ENCODE measurements around the gene FAM174C.

Gene FAM174C

DNA sequence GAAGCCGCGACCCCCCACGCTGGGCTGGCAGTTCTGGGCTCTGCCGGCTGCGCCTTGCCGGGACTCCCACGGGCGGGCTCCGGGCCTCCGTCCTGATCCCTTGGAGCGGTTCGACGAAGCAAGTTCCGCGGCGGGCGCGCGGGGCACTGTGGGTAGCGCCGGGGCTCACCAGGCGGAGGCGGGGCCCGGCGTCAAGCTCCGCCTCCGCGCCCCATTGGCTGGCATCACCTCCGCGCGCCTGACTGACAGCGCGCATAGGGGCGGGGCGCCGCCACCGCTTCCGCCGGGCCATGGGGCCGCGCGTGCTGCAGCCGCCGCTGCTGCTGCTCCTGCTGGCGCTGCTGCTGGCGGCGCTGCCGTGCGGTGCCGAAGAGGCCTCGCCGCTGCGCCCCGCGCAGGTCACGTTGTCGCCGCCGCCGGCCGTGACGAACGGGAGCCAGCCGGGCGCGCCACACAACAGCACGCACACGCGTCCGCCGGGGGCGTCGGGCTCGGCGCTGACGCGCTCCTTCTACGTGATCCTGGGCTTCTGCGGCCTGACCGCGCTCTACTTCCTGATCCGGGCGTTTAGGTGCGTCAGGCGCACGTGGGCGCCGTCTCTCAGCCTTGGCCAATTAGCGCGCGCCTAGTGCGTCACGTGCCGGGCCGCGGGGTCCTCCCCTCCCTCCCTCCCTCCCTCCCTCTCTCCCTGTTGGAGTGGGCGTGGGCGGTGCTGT, at the start of gene FAM174C:
Gene FAM174C, plus strand, starts transcription at position 271 of the 716 bp plus-strand sequence. Its CDS starts 20 bp downstream, at position 291.
- DNase-seq: peak; percentile 87

DNA sequence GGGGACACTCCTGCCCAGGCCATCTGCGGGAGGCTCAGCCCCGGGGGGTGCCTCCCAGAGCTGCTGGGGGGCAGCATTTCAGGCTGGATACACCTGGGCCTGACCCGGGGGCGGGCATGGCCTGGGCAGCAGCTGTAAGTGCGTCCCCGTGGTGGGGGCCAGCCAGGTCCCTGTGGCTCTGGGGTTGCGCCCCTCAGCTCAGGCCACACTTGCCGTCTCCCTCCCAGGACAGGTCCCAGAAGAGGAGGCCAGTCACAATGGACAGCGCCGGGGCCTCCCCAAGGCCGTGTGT, 49.2 kb upstream of the FAM174C start:
- no peak for DNase-seq

GRCh38 chr19:1226522-1227303, 48.6 kb upstream of the FAM174C start:
- DNase-seq: no peak

- no peak for DNase-seq
These were observed 47.9 kb upstream of the FAM174C start for GRCh38 chr19:1227304-1228054.

- no peak for DNase-seq
These were observed 47.0 kb upstream of the FAM174C start for GRCh38 chr19:1228161-1228957.

DNA sequence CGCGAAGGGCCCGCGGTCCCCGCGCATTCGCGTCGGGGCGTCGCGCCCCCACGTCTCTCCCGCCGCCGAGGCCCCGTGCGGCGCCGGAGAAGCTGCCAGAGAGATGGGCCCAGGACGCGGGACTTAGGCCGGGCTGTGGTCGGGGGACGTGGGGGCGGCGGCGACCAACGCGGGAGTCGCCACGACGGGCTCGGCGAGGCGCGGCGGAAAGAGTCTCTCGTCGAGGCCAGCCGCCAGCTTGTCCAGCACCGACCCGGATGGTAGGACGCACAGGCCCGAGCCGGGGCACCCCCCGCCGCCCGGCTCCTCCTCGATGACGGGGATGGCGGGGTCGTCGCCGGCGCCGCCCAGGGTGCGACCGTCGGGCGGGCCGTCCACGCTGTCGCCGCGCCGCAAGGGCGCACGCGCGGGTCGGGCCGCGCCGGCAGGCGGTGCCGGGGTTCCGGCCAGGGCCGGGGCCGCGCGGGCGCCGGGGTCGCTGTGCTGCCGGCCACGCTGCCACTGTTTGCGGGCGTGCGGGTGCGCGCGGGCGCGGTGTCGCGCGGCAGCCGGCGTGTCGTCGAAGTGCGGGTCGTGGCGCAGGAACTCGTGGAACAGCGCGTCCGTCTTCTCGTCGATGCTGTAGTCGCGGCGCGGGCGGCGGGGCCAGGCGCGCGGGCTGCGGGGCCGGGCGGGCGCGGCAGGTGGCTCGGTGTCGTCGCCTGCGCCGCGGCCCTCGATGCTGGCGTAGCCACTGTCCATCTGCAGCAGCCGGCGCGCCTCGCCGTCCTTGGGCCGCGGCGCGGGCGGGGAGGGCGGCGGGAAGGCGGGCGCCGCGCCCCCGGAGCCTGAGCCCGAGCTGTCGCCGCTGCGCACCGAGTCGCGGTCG, 46.0 kb upstream of the FAM174C start:
- no peak for DNase-seq

DNA sequence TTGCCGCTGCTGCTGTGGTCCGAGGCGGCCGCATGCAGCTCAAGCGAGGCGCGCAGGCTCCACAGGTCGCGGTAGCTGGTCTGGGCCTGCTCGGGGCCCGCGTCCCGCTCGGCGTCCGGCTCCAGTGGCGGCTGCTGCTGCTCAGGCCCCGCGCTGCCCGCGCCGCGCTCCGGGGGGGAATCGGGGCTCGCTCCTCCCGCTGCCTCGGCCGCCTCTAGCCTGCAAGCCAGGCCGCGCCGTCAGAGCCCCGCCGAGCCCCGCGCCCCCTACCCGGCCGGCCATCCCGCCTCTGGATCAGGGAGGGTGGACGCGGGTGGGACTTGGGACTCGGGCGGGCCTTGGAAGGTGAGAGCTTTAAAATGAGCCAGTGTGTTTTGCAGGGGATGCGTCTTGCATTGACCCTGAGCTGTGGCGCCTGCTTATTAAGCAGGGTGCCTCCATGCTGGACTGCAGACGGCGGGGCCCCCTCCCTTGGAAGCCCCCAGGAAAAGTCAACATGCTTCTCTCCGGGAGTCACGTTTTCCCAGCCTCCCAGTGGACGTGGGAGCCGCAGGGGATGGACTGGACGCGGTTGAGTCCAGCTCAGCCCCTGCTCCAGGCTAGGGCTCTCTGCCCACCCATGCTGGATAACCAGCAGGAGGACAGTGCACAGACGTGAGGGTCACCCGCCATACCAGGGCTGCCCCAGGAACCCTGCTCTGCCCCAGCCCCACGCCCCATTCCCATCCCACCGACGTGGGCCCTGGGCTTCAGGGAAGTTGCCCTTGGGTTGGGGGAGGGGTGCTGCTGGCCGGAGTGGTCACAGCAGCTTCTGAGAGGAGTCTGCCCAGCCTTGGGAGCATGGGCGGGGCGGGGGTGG, 45.2 kb upstream of the FAM174C start:
- DNase-seq: no peak

- DNase-seq: no peak
These were observed 44.4 kb upstream of the FAM174C start for GRCh38 chr19:1230783-1231489.

DNA sequence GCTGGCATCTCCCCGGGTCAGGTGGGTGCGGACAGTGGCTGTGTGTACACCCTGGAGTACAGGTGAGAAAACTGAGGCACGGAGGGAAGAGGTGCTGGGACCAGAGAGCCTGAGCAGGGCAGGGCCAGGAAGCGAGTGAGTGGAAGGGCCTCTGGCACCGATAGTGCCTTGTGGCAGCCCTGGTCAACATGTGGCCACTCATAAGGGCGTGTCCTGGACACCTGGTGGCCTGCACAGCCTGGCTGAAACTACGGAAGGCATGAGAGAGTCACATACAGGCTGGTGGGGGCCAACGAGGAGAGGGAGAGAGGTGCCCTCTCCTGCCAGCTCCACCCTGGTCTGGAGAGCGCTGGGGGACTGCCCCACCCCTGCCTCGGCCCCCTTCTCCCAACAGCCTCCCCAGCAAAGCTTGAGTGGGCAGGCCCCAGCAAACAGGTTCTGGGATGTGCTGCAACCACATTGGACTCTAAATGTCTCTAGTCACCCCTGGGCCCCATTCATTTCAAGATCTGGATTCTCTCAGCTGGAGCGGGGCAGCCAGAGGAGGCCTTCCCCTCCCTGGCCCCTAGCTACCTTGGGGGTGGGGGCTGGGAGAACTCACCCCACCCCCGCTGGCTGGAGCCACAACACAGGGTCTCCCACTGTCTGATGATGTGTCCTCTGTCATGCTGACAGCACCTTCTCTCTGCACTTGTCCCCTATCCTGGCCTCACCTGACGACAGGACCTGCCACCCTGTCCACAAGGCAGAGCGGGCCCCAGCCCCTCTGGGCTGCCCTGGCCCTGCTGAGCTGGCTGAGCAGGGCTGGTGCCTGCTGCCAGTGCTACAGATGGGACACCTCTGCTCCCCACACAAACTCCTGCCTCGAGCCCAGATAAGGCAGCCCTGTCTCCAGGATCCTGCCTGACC, 43.3 kb upstream of the FAM174C start:
- no peak for DNase-seq

GRCh38 chr19:1232652-1233072, 42.7 kb upstream of the FAM174C start:
- no peak for DNase-seq

GRCh38 chr19:1233115-1233667, 42.1 kb upstream of the FAM174C start:
- no peak for DNase-seq

GRCh38 chr19:1234051-1234954, 41.0 kb upstream of the FAM174C start:
- DNase-seq: no peak

- no peak for DNase-seq
These were observed 40.4 kb upstream of the FAM174C start for GRCh38 chr19:1234955-1235380.

DNA sequence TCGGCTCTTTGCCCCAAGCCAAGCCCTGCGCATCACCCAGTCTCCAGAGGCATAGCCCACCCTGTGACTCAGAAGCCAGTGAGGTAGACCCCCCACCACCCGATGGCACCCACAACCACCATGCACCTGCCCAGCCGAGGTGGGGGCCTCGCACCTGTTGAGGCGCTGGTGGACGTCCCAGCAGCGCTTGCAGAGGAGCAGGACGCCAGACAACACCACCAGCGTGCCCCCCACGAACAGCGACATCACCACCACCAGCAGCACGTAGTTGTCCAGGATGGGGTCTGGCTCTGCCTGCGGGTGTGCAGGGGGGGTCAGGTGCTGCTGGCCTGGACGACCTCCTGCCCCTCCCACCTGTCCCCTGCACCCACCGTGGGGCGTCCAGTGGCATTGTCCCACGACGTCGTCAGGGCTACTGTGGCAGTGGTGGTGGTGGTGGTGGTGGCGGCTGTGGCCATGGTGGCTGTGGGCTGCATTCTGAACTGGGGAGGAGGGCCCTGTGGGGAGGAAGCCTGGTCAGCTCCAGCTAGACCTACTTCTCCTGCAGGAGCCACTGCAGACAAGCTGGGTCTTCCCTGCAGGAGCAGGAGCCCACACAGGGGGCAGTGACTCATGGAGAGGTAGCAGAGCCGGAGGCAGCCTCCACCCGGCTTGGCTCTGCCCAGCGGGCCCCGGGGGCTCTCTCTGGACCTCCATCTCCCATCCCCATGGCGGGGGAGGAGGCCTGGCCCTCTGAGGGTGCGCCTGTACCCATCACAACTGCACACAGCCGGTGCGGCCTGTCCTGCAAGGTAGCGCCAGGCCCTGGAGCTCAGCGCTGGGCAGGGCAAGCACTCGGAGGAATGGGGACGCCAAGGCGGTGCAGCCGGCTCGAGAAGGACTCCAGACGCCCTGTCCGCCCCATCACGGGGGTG, 39.4 kb upstream of the FAM174C start:
- DNase-seq: no peak

GRCh38 chr19:1236576-1236975, 38.8 kb upstream of the FAM174C start:
- DNase-seq: no peak

DNA sequence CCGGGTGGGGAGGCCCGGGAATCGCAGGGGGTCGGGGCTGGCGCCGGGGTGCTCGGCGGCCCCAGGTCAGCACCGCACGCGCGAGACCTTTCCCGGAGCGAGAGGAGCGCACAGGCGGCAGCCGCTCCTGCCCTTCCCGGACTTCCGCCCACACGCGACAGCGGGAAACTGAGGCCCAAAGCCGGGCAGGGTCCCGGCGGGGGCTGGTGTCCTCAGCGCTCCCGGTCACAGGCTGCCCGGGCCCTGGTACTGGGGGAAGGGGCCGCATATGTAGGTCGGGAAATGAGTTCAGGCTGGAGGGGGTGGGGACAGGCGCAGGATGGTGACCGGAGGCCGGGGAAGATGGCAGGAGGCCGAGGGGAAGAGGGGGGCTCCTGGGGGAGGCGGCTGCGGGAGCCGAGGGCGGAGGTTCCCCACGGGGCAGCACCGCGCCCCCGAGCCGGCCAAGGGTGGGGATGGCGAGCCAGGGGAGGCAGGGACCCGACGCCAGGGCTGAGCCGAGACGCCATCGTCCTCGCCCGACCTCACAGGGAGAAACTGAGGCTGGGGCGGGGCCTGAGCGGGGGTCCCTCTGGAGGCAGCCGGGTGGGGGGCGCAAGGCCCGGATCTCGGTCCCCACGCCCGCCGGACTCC, 38.2 kb upstream of the FAM174C start:
- DNase-seq: no peak
